NCI-H1436 (cell line): Measurements from ENCODE around the gene ARHGEF37.

ENCODE experiments used
- DNase-seq: peaks from one replicate; lab custom pipeline; 2025; lab: John Stamatoyannopoulos, UW

Gene ARHGEF37

GRCh38 chr5:149675610-149676201 lies 94.4 kb downstream of the ARHGEF37 start:
- no peak for DNase-seq

GRCh38 chr5:149677731-149678130 lies 96.4 kb downstream of the ARHGEF37 start:
- DNase-seq, result no peak

GRCh38 chr5:149679876-149680809 lies 98.8 kb downstream of the ARHGEF37 start:
- DNase-seq, result no peak

GRCh38 chr5:149680810-149681221 lies 99.5 kb downstream of the ARHGEF37 start:
- DNase-seq, result no peak

DNA sequence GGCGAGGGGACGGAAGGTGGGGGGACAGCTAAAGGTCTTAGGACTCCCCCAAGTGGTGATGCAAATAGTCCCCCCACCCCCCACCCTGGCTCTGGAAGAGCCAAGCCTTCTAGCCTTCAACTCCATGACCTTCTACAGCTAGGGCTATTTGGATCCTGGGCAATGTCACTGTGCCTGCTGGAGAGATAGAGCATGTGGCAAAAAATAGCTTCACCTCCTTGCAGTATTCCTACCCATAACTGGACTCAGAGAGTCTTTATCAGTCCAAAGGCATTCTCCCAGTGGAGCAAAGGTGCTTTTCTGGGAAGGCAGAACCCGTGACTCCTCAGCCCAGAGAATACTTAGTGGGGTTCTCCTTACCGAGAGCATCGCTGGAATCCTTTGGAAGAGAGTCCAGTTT lies 100.0 kb downstream of the ARHGEF37 start:
- DNase-seq, result no peak

- no peak for DNase-seq
These were observed 100.6 kb downstream of the ARHGEF37 start for GRCh38 chr5:149681922-149682321.

DNA sequence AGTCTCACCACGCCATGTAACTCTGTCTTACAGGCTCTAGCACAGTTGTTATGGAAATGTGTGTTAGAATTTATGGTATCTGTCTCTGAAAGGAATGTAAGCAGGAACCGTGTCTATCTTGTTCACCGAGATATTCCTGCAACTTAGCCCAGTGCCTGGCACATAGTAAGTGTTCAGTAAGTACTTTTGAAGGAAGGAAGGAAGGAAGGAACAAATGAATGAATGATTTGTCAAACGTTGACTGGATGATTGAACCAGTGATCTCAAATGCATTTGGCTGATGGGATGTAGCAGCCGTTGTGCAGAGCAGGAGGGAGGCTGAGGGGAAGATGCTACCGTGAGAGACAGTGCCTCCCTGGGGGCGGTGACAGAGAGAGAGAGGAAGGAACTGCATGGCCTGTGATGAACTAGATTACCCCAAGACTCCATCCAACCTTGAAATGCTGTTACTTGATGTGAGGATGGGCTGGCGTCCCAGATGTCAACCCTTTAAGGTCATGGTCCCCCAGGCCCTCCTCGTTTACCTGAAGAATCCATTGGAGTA lies 101.3 kb downstream of the ARHGEF37 start:
- no peak for DNase-seq

DNA sequence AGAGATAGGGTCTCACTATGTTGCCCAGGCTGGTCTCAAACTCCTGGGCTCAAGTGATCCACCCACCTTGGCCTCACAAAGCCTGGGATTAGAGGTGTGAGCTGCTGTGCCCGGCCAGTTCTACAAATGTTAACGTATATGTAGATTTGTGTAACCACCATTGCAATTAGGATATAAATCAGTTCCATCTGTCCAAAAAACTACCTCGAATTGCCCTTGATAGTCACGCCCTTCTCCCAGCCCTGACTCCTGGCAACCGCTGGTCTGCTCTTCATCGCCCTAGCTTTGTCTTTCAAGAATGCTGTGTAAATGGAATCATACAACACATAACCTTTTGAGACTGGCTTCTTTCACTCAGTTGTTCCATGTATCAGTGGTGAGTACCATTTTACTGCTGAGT lies 102.7 kb downstream of the ARHGEF37 start:
- no peak for DNase-seq

GRCh38 chr5:149684371-149684770 lies 103.1 kb downstream of the ARHGEF37 start:
- no peak for DNase-seq
